ENCODE results near the gene ADAD2. TPM values are rescaled to one million over a fixed set of nuclear protein-coding genes. Genes with fewer than 3 reads are reported as not detected.
"Not testable (repeated sequence)": the region's sequence is repeated elsewhere in the genome, so short reads cannot be mapped to it uniquely, and the experiment has no call there.

The ADAD2 gene
- total RNA-seq, 2 experiments from 2014 or later, result 0.30 to 0.45 TPM

GRCh38 chr16:84204551-84204950 lies 13.6 kb downstream of the ADAD2 start:
- H3K27me3 Mint-ChIP-seq (ENCODE audit: low read depth); H3K4me1 Mint-ChIP-seq (ENCODE audit: low read depth); H3K36me3 Mint-ChIP-seq (ENCODE audit: low read depth); H3K27ac Mint-ChIP-seq; H3K4me3 Mint-ChIP-seq; DNase-seq; H3K9me3 Mint-ChIP-seq; intact Hi-C loops (cut with micrococcal nuclease): not testable (repeated sequence)
- CTCF ChIA-PET, result interaction anchor here (1.0 kb wide), 2 partner anchors 18 to 29 kb away, joined by 3 to 4 read pairs; partner anchors contain the start of gene TAF1C

- H3K36me3 Mint-ChIP-seq (ENCODE audit: low read depth); H3K27me3 Mint-ChIP-seq (ENCODE audit: low read depth); H3K4me3 Mint-ChIP-seq; intact Hi-C loops (cut with micrococcal nuclease); H3K27ac Mint-ChIP-seq; H3K9me3 Mint-ChIP-seq; DNase-seq; H3K4me1 Mint-ChIP-seq (ENCODE audit: low read depth): not testable (repeated sequence)
- CTCF ChIA-PET, result interaction anchor here (0.6 kb wide), 1 partner anchor 75 kb away, joined by 3 read pairs; no protein-coding TSS in a partner anchor
These were observed 14.2 kb downstream of the ADAD2 start for GRCh38 chr16:84205123-84205522.

- H3K9me3 Mint-ChIP-seq, result no peaks in the 10 kb centered on the region
- intact Hi-C loops (cut with micrococcal nuclease), result no loop called here
- H3K4me3 Mint-ChIP-seq, result no peak overlapping the region
These were observed 15.2 kb downstream of the ADAD2 start for GRCh38 chr16:84205976-84206691.

GRCh38 chr16:84207251-84207650 lies 16.3 kb downstream of the ADAD2 start:
- CTCF ChIA-PET, result no interaction called here
- H3K4me3 Mint-ChIP-seq, result no peak overlapping the region
- H3K36me3 Mint-ChIP-seq (ENCODE audit: low read depth), result no peaks in the 10 kb centered on the region
- H3K9me3 Mint-ChIP-seq, result no peaks in the 10 kb centered on the region
- H3K27ac Mint-ChIP-seq, result no peak overlapping the region
- DNase-seq, result no peak
- no peaks in the 10 kb centered on the region for H3K27me3 Mint-ChIP-seq (ENCODE audit: low read depth)
- intact Hi-C loops (cut with micrococcal nuclease), result no loop called here
- H3K4me1 Mint-ChIP-seq (ENCODE audit: low read depth), result no peaks in the 10 kb centered on the region

More at GRCh38 chr16:84205976-84206691, 15.2 kb downstream of the ADAD2 start:
- Mint-ChIP-seq H3K27ac (no peak overlapping the region), H3K27me3 (ENCODE audit: low read depth) (no peaks in the 10 kb centered on the region), H3K36me3 (ENCODE audit: low read depth) (no peaks in the 10 kb centered on the region), H3K4me1 (ENCODE audit: low read depth) (no peaks in the 10 kb centered on the region)
- CTCF ChIA-PET, result no interaction called here
- no peak for DNase-seq

- Mint-ChIP-seq H3K27me3 (ENCODE audit: low read depth) (no peaks in the 10 kb centered on the region), H3K4me1 (ENCODE audit: low read depth) (no peaks in the 10 kb centered on the region), H3K36me3 (ENCODE audit: low read depth) (no peaks in the 10 kb centered on the region), H3K4me3 (no peak overlapping the region), H3K9me3 (no peaks in the 10 kb centered on the region), H3K27ac (no peak overlapping the region)
- CTCF ChIA-PET, result no interaction called here
- no peak for DNase-seq
- intact Hi-C loops (cut with micrococcal nuclease), result no loop called here
These were observed 16.9 kb downstream of the ADAD2 start for GRCh38 chr16:84207879-84208278.

GRCh38 chr16:84209989-84210388 lies 19.0 kb downstream of the ADAD2 start:
- no peaks in the 10 kb centered on the region for H3K36me3 Mint-ChIP-seq (ENCODE audit: low read depth)
- H3K4me1 Mint-ChIP-seq (ENCODE audit: low read depth), result no peaks in the 10 kb centered on the region
- intact Hi-C loops (cut with micrococcal nuclease), result no loop called here
- CTCF ChIA-PET, result interaction anchor here (0.6 kb wide), 1 partner anchor 283 kb away, joined by 3 read pairs; no protein-coding TSS in a partner anchor
- DNase-seq, result peak; percentile 10
- H3K27me3 Mint-ChIP-seq (ENCODE audit: low read depth), result no peaks in the 10 kb centered on the region
- H3K9me3 Mint-ChIP-seq, result no peaks in the 10 kb centered on the region
- no peak overlapping the region for H3K4me3 Mint-ChIP-seq
- no peak overlapping the region for H3K27ac Mint-ChIP-seq

GRCh38 chr16:84212154-84212553 lies 21.2 kb downstream of the ADAD2 start:
- CTCF ChIA-PET, result interaction anchor here (0.7 kb wide), 1 partner anchor 759 kb away, joined by 3 read pairs; no protein-coding TSS in a partner anchor
- Mint-ChIP-seq H3K27me3 (ENCODE audit: low read depth) (no peaks in the 10 kb centered on the region), H3K4me3 (no peak overlapping the region), H3K36me3 (ENCODE audit: low read depth) (no peaks in the 10 kb centered on the region), H3K9me3 (no peaks in the 10 kb centered on the region), H3K27ac (no peak overlapping the region), H3K4me1 (ENCODE audit: low read depth) (no peaks in the 10 kb centered on the region)
- no peak for DNase-seq
- intact Hi-C loops (cut with micrococcal nuclease), result no loop called here

GRCh38 chr16:84212631-84213030 lies 21.7 kb downstream of the ADAD2 start:
- no peaks in the 10 kb centered on the region for H3K27me3 Mint-ChIP-seq (ENCODE audit: low read depth)
- DNase-seq, result no peak
- H3K27ac Mint-ChIP-seq, result no peak overlapping the region
- H3K4me1 Mint-ChIP-seq (ENCODE audit: low read depth), result no peaks in the 10 kb centered on the region
- H3K9me3 Mint-ChIP-seq, result no peaks in the 10 kb centered on the region
- H3K4me3 Mint-ChIP-seq, result no peak overlapping the region
- intact Hi-C loops (cut with micrococcal nuclease), result no loop called here
- H3K36me3 Mint-ChIP-seq (ENCODE audit: low read depth), result no peaks in the 10 kb centered on the region
- CTCF ChIA-PET, result no interaction called here

- no peaks in the 10 kb centered on the region for H3K36me3 Mint-ChIP-seq (ENCODE audit: low read depth)
- H3K27ac Mint-ChIP-seq, result no peak overlapping the region
- H3K4me1 Mint-ChIP-seq (ENCODE audit: low read depth), result no peaks in the 10 kb centered on the region
- no peak for DNase-seq
- intact Hi-C loops (cut with micrococcal nuclease), result no loop called here
- H3K4me3 Mint-ChIP-seq, result no peak overlapping the region
- CTCF ChIA-PET, result no interaction called here
- no peaks in the 10 kb centered on the region for H3K9me3 Mint-ChIP-seq
- H3K27me3 Mint-ChIP-seq (ENCODE audit: low read depth), result no peaks in the 10 kb centered on the region
These were observed 23.6 kb downstream of the ADAD2 start for GRCh38 chr16:84214451-84215066.

GRCh38 chr16:84215531-84215930 lies 24.6 kb downstream of the ADAD2 start:
- H3K27me3 Mint-ChIP-seq (ENCODE audit: low read depth), result no peaks in the 10 kb centered on the region
- no peaks in the 10 kb centered on the region for H3K4me1 Mint-ChIP-seq (ENCODE audit: low read depth)
- CTCF ChIA-PET, result no interaction called here
- no peak for DNase-seq
- H3K36me3 Mint-ChIP-seq (ENCODE audit: low read depth), result no peaks in the 10 kb centered on the region
- no peaks in the 10 kb centered on the region for H3K9me3 Mint-ChIP-seq
- intact Hi-C loops (cut with micrococcal nuclease), result no loop called here
- no peak overlapping the region for H3K27ac Mint-ChIP-seq
- H3K4me3 Mint-ChIP-seq, result no peak overlapping the region

GRCh38 chr16:84216144-84216543 lies 25.2 kb downstream of the ADAD2 start:
- CTCF ChIA-PET; H3K9me3 Mint-ChIP-seq; DNase-seq; H3K36me3 Mint-ChIP-seq (ENCODE audit: low read depth); intact Hi-C loops (cut with micrococcal nuclease); H3K27me3 Mint-ChIP-seq (ENCODE audit: low read depth); H3K27ac Mint-ChIP-seq; H3K4me1 Mint-ChIP-seq (ENCODE audit: low read depth); H3K4me3 Mint-ChIP-seq: not testable (repeated sequence)

- H3K36me3 Mint-ChIP-seq (ENCODE audit: low read depth), result no peaks in the 10 kb centered on the region
- H3K27ac Mint-ChIP-seq, result no peak overlapping the region
- DNase-seq, result no peak
- no peaks in the 10 kb centered on the region for H3K27me3 Mint-ChIP-seq (ENCODE audit: low read depth)
- CTCF ChIA-PET, result no interaction called here
- H3K9me3 Mint-ChIP-seq, result no peaks in the 10 kb centered on the region
- intact Hi-C loops (cut with micrococcal nuclease), result no loop called here
- H3K4me3 Mint-ChIP-seq, result no peak overlapping the region
- no peaks in the 10 kb centered on the region for H3K4me1 Mint-ChIP-seq (ENCODE audit: low read depth)
These were observed 27.3 kb downstream of the ADAD2 start for GRCh38 chr16:84218176-84218823.

- no peak for DNase-seq
These were observed 28.0 kb downstream of the ADAD2 start for GRCh38 chr16:84218956-84219355.

More at GRCh38 chr16:84218956-84219355, 28.0 kb downstream of the ADAD2 start:
- Mint-ChIP-seq H3K36me3 (ENCODE audit: low read depth) (no peaks in the 10 kb centered on the region), H3K9me3 (no peaks in the 10 kb centered on the region), H3K4me3 (no peak overlapping the region), H3K4me1 (ENCODE audit: low read depth) (no peaks in the 10 kb centered on the region), H3K27me3 (ENCODE audit: low read depth) (no peaks in the 10 kb centered on the region), H3K27ac (no peak overlapping the region)
- CTCF ChIA-PET, result no interaction called here
- intact Hi-C loops (cut with micrococcal nuclease), result no loop called here

All from activated naive CD4-positive, alpha-beta T cell treated with anti-CD3 and anti-CD28 coated beads for 36 hours (primary cell).